ENCODE measurements around the gene PIGS.

- TF ChIP-seq EZH2phosphoT487 (IDR thresholded peaks at IDR 0.05; ENCODE audit: insufficient read depth, low read depth) (no peak), EZH2 (IDR thresholded peaks at IDR 0.05; ENCODE audit: insufficient read depth, poor library complexity, severe bottlenecking) (no peak)
Observed at GRCh38 chr17:28569446-28569845, 1.9 kb downstream of the PIGS start.
